Skeletal muscle tissue (tissue), 4 donors: ENCODE measurements around the gene METTL4. TPM values are rescaled to one million over a fixed set of nuclear protein-coding genes. Genes with fewer than 3 reads are reported as not detected.

Experiments used
- H3K27ac ChIP-seq: one replicate; pipeline ENCODE4 v1.7.0; 2013; ENCODE audit warnings: mild to moderate bottlenecking, low read depth, low read length, inconsistent platforms
- H3K27me3 ChIP-seq, 3 donors: one replicate each; pipeline ENCODE4 v1.7.0; 2013; ENCODE audit warnings: low read length in 3 of 3; ENCODE audit not compliant: control insufficient read depth in 3 of 3, insufficient read depth in 3 of 3
- H3K36me3 ChIP-seq, 3 donors: one replicate each; pipeline ENCODE4 v1.7.0; 2013; ENCODE audit warnings: low read length in 3 of 3; ENCODE audit not compliant: control insufficient read depth in 3 of 3, insufficient read depth in 3 of 3
- H3K4me1 ChIP-seq, 3 donors: one replicate each; pipeline ENCODE4 v1.7.0; 2013; ENCODE audit warnings: low read length in 3 of 3, mild to moderate bottlenecking in 3 of 3; ENCODE audit not compliant: control insufficient read depth in 3 of 3, insufficient read depth in 3 of 3
- H3K4me3 ChIP-seq, 3 donors: one replicate each; pipeline ENCODE4 v1.7.0; 2013; ENCODE audit warnings: low read length in 3 of 3
- H3K9ac ChIP-seq, 3 donors: one replicate each; pipeline ENCODE4 v1.7.0; 2013; ENCODE audit warnings: low read length in 3 of 3, mild to moderate bottlenecking in 3 of 3, moderate library complexity in 2 of 3, low read depth in 1 of 3
- H3K9me3 ChIP-seq, 3 donors: one replicate each; pipeline ENCODE4 v1.7.0; 2013; ENCODE audit warnings: low read length in 3 of 3; ENCODE audit not compliant: control insufficient read depth in 3 of 3
- total RNA-seq: library from RNA; depleted of rRNA; stranded (reverse); fragments of >200 nt; gene quantifications from one replicate; pipeline ENCODE4 v1.2.3, GENCODE V29; 2014
- donor health status: Osteomylitis.

METTL4 gene
- 6.3 TPM for total RNA-seq

DNA sequence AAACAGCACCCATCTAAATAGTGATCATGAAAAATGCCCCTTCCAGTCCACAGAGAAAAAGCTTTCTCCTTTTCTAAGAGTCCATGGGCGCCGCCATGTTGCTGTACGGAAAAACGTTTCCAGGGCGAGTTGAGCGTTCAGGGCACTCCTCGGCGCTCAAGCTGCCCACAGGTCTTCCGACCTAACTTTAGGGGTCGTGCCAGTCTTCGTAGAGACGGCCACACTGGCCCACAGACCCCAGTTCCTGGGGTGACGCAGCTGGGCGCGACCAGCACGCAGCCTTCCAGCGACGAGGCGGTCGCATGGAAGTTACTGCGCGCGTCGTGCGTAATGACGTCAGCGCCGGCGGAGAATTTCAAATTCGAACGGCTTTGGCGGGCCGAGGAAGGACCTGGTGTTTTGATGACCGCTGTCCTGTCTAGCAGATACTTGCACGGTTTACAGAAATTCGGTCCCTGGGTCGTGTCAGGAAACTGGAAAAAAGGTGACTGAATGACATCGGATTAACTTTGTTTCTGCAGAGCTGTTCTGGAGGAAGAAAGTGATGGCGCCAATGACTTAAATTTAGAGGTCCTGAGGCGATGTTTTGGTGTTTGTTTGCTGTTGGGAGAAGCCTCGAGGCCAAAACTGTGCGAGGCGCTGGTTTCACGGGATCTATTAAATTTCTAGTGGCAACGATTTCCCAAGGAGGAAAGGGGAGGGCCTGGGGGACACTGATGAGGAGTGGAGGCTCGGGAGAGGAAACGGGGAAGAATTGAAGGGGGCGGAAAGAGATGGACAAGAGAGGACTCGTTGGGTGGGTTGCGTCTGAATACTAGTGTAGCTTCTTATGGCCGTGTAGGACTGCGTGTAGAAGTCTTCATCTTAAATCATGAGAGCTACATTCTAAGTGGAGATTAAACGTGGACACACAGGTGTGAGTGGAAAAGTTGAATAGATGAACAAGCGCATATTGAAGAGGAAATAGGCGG, at the start of gene METTL4, which contains the start of gene NDC80:
TSS of gene METTL4 (minus strand) at position 306 of the 971 bp plus-strand sequence. CDS start 4,289 bp downstream, outside the sequence.
TSS of gene NDC80 (plus strand) at position 358 of the 971 bp plus-strand sequence. CDS start 1,429 bp downstream, outside the sequence.
- Histone ChIP-seq H3K9me3 (no peaks in the 10 kb centered on the region), H3K36me3 (peaks cover 0 to 8% (median 0%) of the 10 kb centered on the region in 3 donors), H3K4me1 (peaks cover 9 to 17% (median 15%) of the 10 kb centered on the region in 3 donors), H3K27me3 (no peaks in the 10 kb centered on the region), H3K27ac (peak within 1 kb of the TSS; percentile 99), H3K4me3 (peak within 1 kb of the TSS; percentile 91 to 99 (median 99)), H3K9ac (peak within 1 kb of the TSS; percentile 94 to 100 (median 100))

- H3K27ac ChIP-seq: no peak overlapping the region
- no peaks in the 10 kb centered on the region for H3K4me1 ChIP-seq
- H3K27me3 ChIP-seq: no peaks in the 10 kb centered on the region
- no peak overlapping the region for H3K4me3 ChIP-seq
- H3K9me3 ChIP-seq: no peaks in the 10 kb centered on the region
- no peak overlapping the region for H3K9ac ChIP-seq
- H3K36me3 ChIP-seq: no peaks in the 10 kb centered on the region
Observed at GRCh38 chr18:2618009-2618408, 46.7 kb upstream of the METTL4 start.

DNA sequence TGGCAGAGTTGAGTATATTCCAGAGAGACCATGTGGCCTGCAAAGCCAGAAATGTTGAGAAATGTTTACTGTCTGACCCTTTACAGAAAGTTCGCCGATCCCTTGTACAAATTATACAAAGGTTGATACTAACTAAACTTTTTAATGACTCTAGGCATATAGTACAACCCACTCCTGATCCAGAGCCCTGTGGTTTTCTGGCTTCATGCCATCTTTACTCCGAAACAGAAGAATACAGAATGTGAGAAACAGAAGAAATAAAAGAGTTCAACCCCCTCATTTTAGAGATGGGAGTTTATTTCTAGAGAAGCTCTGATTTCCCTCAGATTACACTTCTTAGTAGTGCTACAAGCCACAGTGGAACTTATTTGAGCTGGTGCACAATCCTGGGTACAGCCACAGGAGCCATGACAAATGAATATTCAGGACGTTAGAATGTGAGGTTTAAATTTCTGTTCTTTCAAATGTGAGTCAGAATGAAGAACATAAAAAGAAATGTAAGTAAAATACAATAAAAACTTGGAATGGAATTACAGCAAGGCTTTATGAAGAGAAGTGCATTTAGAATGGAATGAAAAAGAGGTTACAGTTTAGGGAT, 46.2 kb upstream of the METTL4 start:
- no peaks in the 10 kb centered on the region for H3K27me3 ChIP-seq
- H3K9ac ChIP-seq: no peak overlapping the region
- no peak overlapping the region for H3K4me3 ChIP-seq
- H3K27ac ChIP-seq: no peak overlapping the region
- H3K4me1 ChIP-seq: no peaks in the 10 kb centered on the region
- no peaks in the 10 kb centered on the region for H3K36me3 ChIP-seq
- no peaks in the 10 kb centered on the region for H3K9me3 ChIP-seq

GRCh38 chr18:2612996-2613395, 41.7 kb upstream of the METTL4 start:
- no peak overlapping the region for H3K9ac ChIP-seq
- no peak overlapping the region for H3K27ac ChIP-seq

DNA sequence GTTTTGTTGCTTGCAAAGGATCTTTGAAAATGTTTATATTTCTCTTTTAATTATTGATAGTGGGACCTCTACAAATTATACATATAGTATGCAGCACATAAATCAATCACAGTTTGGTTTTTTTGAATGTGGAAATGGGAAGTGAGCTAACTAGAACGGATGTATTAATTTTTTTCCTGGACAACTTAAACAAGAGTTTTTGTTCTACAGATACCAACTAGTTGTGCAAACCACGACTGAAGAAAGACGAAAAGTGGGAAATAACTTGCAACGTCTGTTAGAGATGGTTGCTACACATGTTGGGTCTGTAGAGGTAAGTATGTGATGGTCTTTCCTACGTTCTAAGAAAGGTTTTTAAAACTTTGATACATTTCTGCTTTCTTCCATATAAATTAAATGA, 39.2 kb upstream of the METTL4 start:
- H3K36me3 ChIP-seq: no peaks in the 10 kb centered on the region
- no peaks in the 10 kb centered on the region for H3K4me1 ChIP-seq
- H3K27me3 ChIP-seq: no peaks in the 10 kb centered on the region
- no peak overlapping the region for H3K27ac ChIP-seq
- H3K4me3 ChIP-seq: no peak overlapping the region
- no peak overlapping the region for H3K9ac ChIP-seq
- H3K9me3 ChIP-seq: no peaks in the 10 kb centered on the region

More at GRCh38 chr18:2612996-2613395, 41.7 kb upstream of the METTL4 start:
- H3K4me1 ChIP-seq: no peaks in the 10 kb centered on the region
- H3K4me3 ChIP-seq: no peak overlapping the region
- no peaks in the 10 kb centered on the region for H3K9me3 ChIP-seq
- H3K27me3 ChIP-seq: no peaks in the 10 kb centered on the region
- no peaks in the 10 kb centered on the region for H3K36me3 ChIP-seq

- Histone ChIP-seq H3K27ac (no peak overlapping the region), H3K4me1 (no peaks in the 10 kb centered on the region), H3K9me3 (no peaks in the 10 kb centered on the region), H3K9ac (no peak overlapping the region), H3K36me3 (no peaks in the 10 kb centered on the region), H3K4me3 (no peak overlapping the region), H3K27me3 (no peaks in the 10 kb centered on the region)
Observed at GRCh38 chr18:2609604-2610003, 38.3 kb upstream of the METTL4 start.

DNA sequence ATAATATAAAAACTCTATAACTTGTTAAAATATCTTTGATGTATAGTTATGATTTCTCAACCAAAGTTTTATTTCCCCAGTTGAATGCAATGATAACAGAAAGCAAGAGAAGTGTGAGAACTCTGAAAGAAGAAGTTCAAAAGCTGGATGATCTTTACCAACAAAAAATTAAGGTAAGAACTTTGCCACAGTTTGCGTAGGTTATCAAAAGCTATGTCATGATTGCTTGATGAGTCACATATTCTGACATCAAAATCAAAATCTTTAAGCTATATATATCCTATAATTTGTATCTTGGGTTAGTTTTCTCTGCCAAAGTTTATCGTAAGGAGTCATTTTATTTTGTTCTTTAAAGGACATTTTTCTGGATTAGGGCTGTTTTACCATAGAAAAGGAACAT, 35.0 kb upstream of the METTL4 start:
- no peaks in the 10 kb centered on the region for H3K36me3 ChIP-seq
- H3K4me3 ChIP-seq: no peak overlapping the region
- H3K27ac ChIP-seq: no peak overlapping the region
- H3K4me1 ChIP-seq: no peaks in the 10 kb centered on the region
- no peak overlapping the region for H3K9ac ChIP-seq
- no peaks in the 10 kb centered on the region for H3K9me3 ChIP-seq
- H3K27me3 ChIP-seq: no peaks in the 10 kb centered on the region

- no peak overlapping the region for H3K27ac ChIP-seq
Observed at GRCh38 chr18:2602844-2603243, 31.5 kb upstream of the METTL4 start.

DNA sequence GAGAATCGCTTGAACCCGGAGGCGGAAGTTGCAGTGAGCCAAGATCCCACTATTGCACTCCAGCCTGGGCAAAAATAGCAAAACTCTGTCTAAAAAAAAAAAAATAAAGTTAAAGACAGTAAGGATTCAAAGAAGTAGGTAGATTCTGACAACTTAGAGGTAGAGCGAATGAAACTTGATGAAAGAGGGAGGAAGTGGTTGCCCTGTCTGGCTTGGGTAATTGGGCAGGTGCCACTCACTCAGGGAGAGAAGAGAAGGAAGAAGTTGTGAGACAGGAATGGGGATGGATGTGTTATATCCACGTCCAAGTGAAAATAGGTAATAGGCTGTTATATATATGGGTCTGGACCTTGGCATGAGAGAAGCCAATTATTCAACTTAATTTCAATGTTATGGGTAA, 26.3 kb upstream of the METTL4 start:
- Histone ChIP-seq H3K9me3 (no peaks in the 10 kb centered on the region), H3K9ac (no peak overlapping the region), H3K4me3 (no peak overlapping the region), H3K27me3 (no peaks in the 10 kb centered on the region), H3K36me3 (no peaks in the 10 kb centered on the region), H3K4me1 (no peaks in the 10 kb centered on the region), H3K27ac (no peak overlapping the region)

More at GRCh38 chr18:2602844-2603243, 31.5 kb upstream of the METTL4 start:
- H3K9me3 ChIP-seq: no peaks in the 10 kb centered on the region
- H3K27me3 ChIP-seq: no peaks in the 10 kb centered on the region
- no peak overlapping the region for H3K4me3 ChIP-seq
- no peak overlapping the region for H3K9ac ChIP-seq
- no peaks in the 10 kb centered on the region for H3K36me3 ChIP-seq
- no peaks in the 10 kb centered on the region for H3K4me1 ChIP-seq

GRCh38 chr18:2590303-2590702, 19.0 kb upstream of the METTL4 start:
- Histone ChIP-seq H3K9ac (no peak overlapping the region), H3K36me3 (no peaks in the 10 kb centered on the region), H3K9me3 (no peaks in the 10 kb centered on the region), H3K27me3 (no peaks in the 10 kb centered on the region), H3K4me3 (peak overlapping the region in 1 of 3 donors; percentile 45), H3K4me1 (no peaks in the 10 kb centered on the region), H3K27ac (no peak overlapping the region)
